ENCODE measurements around the gene TGFBR3.

TGFBR3 gene

GRCh38 chr1:91711504-91712247 lies 174.3 kb downstream of the TGFBR3 start:
- no peak for DNase-seq (ENCODE audit: low read depth in 2 of 2)

- no peak for DNase-seq (ENCODE audit: low read depth in 2 of 2)
Observed at GRCh38 chr1:91710261-91710660, 175.7 kb downstream of the TGFBR3 start.

- no peak for DNase-seq (ENCODE audit: low read depth in 2 of 2)
Observed at GRCh38 chr1:91708691-91709090, 177.3 kb downstream of the TGFBR3 start.

GRCh38 chr1:91707890-91708218 lies 178.1 kb downstream of the TGFBR3 start:
- no peak for DNase-seq (ENCODE audit: low read depth in 2 of 2)

- DNase-seq (ENCODE audit: low read depth in 2 of 2): no peak
Observed at GRCh38 chr1:91707114-91707889, 178.6 kb downstream of the TGFBR3 start.

- DNase-seq (ENCODE audit: low read depth in 2 of 2): no peak
Observed at GRCh38 chr1:91706140-91706957, 179.6 kb downstream of the TGFBR3 start.

GRCh38 chr1:91704746-91705145 lies 181.2 kb downstream of the TGFBR3 start:
- DNase-seq (ENCODE audit: low read depth in 2 of 2): no peak

- no peak for DNase-seq (ENCODE audit: low read depth in 2 of 2)
Observed at GRCh38 chr1:91703095-91703494, 182.9 kb downstream of the TGFBR3 start.

- DNase-seq (ENCODE audit: low read depth in 2 of 2): no peak
Observed at GRCh38 chr1:91701472-91701869, 184.5 kb downstream of the TGFBR3 start.

GRCh38 chr1:91700771-91701471 lies 185.0 kb downstream of the TGFBR3 start:
- no peak for DNase-seq (ENCODE audit: low read depth in 2 of 2)

GRCh38 chr1:91700332-91700731 lies 185.6 kb downstream of the TGFBR3 start:
- DNase-seq (ENCODE audit: low read depth in 2 of 2): no peak

- no peak for DNase-seq (ENCODE audit: low read depth in 2 of 2)
Observed at GRCh38 chr1:91699339-91699974, 186.5 kb downstream of the TGFBR3 start.

- DNase-seq (ENCODE audit: low read depth in 2 of 2): no peak
Observed at GRCh38 chr1:91697861-91698260, 188.1 kb downstream of the TGFBR3 start.

GRCh38 chr1:91697416-91697815 lies 188.5 kb downstream of the TGFBR3 start:
- no peak for DNase-seq (ENCODE audit: low read depth in 2 of 2)

- no peak for DNase-seq (ENCODE audit: low read depth in 2 of 2)
Observed at GRCh38 chr1:91696321-91696720, 189.6 kb downstream of the TGFBR3 start.

GRCh38 chr1:91693557-91693956 lies 192.4 kb downstream of the TGFBR3 start:
- DNase-seq (ENCODE audit: low read depth in 2 of 2): no peak

GRCh38 chr1:91691525-91691924 lies 194.4 kb downstream of the TGFBR3 start:
- DNase-seq (ENCODE audit: low read depth in 2 of 2): no peak

- DNase-seq (ENCODE audit: low read depth in 2 of 2): no peak
Observed at GRCh38 chr1:91689641-91690481, 196.1 kb downstream of the TGFBR3 start.

GRCh38 chr1:91687452-91687851 lies 198.5 kb downstream of the TGFBR3 start:
- no peak for DNase-seq (ENCODE audit: low read depth in 2 of 2)

- DNase-seq (ENCODE audit: low read depth in 2 of 2): no peak
Observed at GRCh38 chr1:91685994-91686393, 200.0 kb downstream of the TGFBR3 start.
